Activated CD4-positive, alpha-beta memory T cell treated with anti-CD3 and anti-CD28 coated beads, Interleukin-2, amount 10 ng/mL, durations not matched to agents 7 days and 5 days (primary cell): Measurements from ENCODE around the gene GLS. TPM values are rescaled to one million over a fixed set of nuclear protein-coding genes. Genes with fewer than 3 reads are reported as not detected.
A peak's percentile ranks its signal among the peaks of the same experiment; 100 is the strongest.
"Not testable (repeated sequence)": the region's sequence is repeated elsewhere in the genome, so short reads cannot be mapped to it uniquely, and the experiment has no call there.

Experiments
- CTCF ChIA-PET: fragments of 350-600 bp; sonication (Branson Sonifier 250); formaldehyde crosslinking; loops from one replicate; lab custom pipeline; 2021; ENCODE audit warnings: antibody characterized with exemption, inconsistent platforms; lab: Charles Lee
- POLR2A ChIA-PET: fragments of 350-600 bp; sonication (Branson Sonifier 250); formaldehyde crosslinking; loops from one replicate; lab custom pipeline; 2021; ENCODE audit warnings: antibody characterized with exemption; lab: Charles Lee
- DNase-seq: peaks from one replicate; pipeline ENCODE4 v3.0.0-alpha.2; 2020
- H3K27ac Mint-ChIP-seq: one replicate; pipeline ENCODE4 v1.8.0; 2021; ENCODE audit warnings: mild to moderate bottlenecking, mixed read lengths
- H3K27me3 Mint-ChIP-seq: one replicate; pipeline ENCODE4 v1.8.0; 2021; ENCODE audit warnings: mixed read lengths
- H3K36me3 Mint-ChIP-seq: one replicate; pipeline ENCODE4 v1.8.0; 2021; ENCODE audit warnings: low read depth, mixed read lengths
- H3K4me1 Mint-ChIP-seq: one replicate; pipeline ENCODE4 v1.8.0; 2021; ENCODE audit warnings: mixed read lengths
- H3K4me3 Mint-ChIP-seq: one replicate; pipeline ENCODE4 v1.8.0; 2021; ENCODE audit warnings: mild to moderate bottlenecking, mixed read lengths
- H3K9me3 Mint-ChIP-seq: one replicate; pipeline ENCODE4 v1.8.0; 2021; ENCODE audit warnings: mixed read lengths
- total RNA-seq, 2 experiments: library from RNA; stranded (reverse); gene quantifications; one replicate each; pipeline ENCODE4 v1.2.3, GENCODE V29; 2021

The GLS gene
- total RNA-seq, 2 experiments from 2014 or later: 146 to 150 TPM

- H3K27ac Mint-ChIP-seq, H3K4me3 Mint-ChIP-seq, H3K27me3 Mint-ChIP-seq, H3K9me3 Mint-ChIP-seq, CTCF ChIA-PET, DNase-seq: not testable (repeated sequence)
- Mint-ChIP-seq H3K36me3 (peaks cover 93% of the 10 kb centered on the region), H3K4me1 (peaks cover 73% of the 10 kb centered on the region)
- POLR2A ChIA-PET: interaction anchor here (1.1 to 3.3 kb wide), 2 partner anchors 11 to 28 kb away, joined by 3 to 11 read pairs; no protein-coding TSS in a partner anchor
These were observed 114.7 kb downstream of the GLS start for GRCh38 chr2:190995315-190995714.

- Mint-ChIP-seq H3K27me3 (no peaks in the 10 kb centered on the region), H3K9me3 (no peaks in the 10 kb centered on the region), H3K4me1 (peaks cover 80% of the 10 kb centered on the region), H3K4me3 (no peak overlapping the region), H3K27ac (peak overlapping the region; percentile 71), H3K36me3 (peaks cover 94% of the 10 kb centered on the region)
- CTCF ChIA-PET: interaction anchor here (0.7 to 2.5 kb wide), 6 partner anchors 9 to 159 kb away, joined by 3 to 10 read pairs (median 4); no protein-coding TSS in a partner anchor
- DNase-seq: peak; percentile 34
- POLR2A ChIA-PET: interaction anchor here (1.1 to 3.5 kb wide), 8 partner anchors 8 to 26 kb away, joined by 3 to 14 read pairs (median 4); no protein-coding TSS in a partner anchor
These were observed 115.8 kb downstream of the GLS start for GRCh38 chr2:190996338-190996946.

DNA sequence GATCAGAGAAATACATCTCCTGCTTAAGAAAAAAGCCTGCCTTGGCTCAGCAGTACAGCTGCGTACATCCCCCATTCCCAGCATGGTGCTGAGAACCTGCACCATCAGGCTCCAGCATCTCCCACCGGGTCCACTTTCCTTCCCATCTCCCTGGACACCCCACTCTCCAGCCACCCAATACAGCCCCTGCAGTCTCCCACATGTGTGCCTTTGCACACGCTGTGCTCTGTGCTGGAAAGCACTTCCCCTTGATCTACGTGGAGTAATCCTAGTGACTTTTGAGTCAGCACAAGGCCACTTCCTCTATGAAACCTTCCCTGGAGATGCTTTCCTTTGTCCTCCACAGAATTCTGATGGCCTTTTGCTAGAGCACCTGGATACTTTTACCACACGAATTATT lies 116.3 kb downstream of the GLS start:
- ChIA-PET POLR2A (interaction anchor here (1.1 to 3.5 kb wide), 8 partner anchors 8 to 26 kb away, joined by 3 to 14 read pairs (median 4); no protein-coding TSS in a partner anchor), CTCF (interaction anchor here (0.7 to 2.5 kb wide), 6 partner anchors 8 to 158 kb away, joined by 3 to 10 read pairs (median 4); no protein-coding TSS in a partner anchor)
- H3K4me1 Mint-ChIP-seq: peaks cover 83% of the 10 kb centered on the region
- H3K9me3 Mint-ChIP-seq: no peaks in the 10 kb centered on the region
- H3K27me3 Mint-ChIP-seq: no peaks in the 10 kb centered on the region
- peak overlapping the region; percentile 71 for H3K27ac Mint-ChIP-seq
- peaks cover 94% of the 10 kb centered on the region for H3K36me3 Mint-ChIP-seq
- no peak for DNase-seq
- H3K4me3 Mint-ChIP-seq: no peak overlapping the region

GRCh38 chr2:190997526-190998113 lies 117.0 kb downstream of the GLS start:
- peaks cover 84% of the 10 kb centered on the region for H3K4me1 Mint-ChIP-seq
- ChIA-PET POLR2A (interaction anchor here (1.1 to 3.5 kb wide), 6 partner anchors 10 to 25 kb away, joined by 3 to 14 read pairs (median 8); no protein-coding TSS in a partner anchor), CTCF (interaction anchor here (0.9 to 2.5 kb wide), 4 partner anchors 11 to 16 kb away, joined by 4 to 9 read pairs (median 4); no protein-coding TSS in a partner anchor)
- H3K36me3 Mint-ChIP-seq: peaks cover 94% of the 10 kb centered on the region
- H3K27ac Mint-ChIP-seq: peak overlapping the region; percentile 71
- H3K4me3 Mint-ChIP-seq: no peak overlapping the region
- H3K9me3 Mint-ChIP-seq: no peaks in the 10 kb centered on the region
- H3K27me3 Mint-ChIP-seq: no peaks in the 10 kb centered on the region
- no peak for DNase-seq

- Mint-ChIP-seq H3K27me3 (no peaks in the 10 kb centered on the region), H3K4me1 (peaks cover 86% of the 10 kb centered on the region), H3K4me3 (no peak overlapping the region), H3K36me3 (peaks cover 95% of the 10 kb centered on the region), H3K27ac (no peak overlapping the region), H3K9me3 (peaks cover 4% of the 10 kb centered on the region)
- POLR2A ChIA-PET: interaction anchor here (1.3 to 3.5 kb wide), 4 partner anchors 8 to 14 kb away, joined by 3 to 14 read pairs (median 12); no protein-coding TSS in a partner anchor
- no peak for DNase-seq
- CTCF ChIA-PET: no interaction called here
These were observed 118.4 kb downstream of the GLS start for GRCh38 chr2:190999058-190999457.

GRCh38 chr2:190999949-191000665 lies 119.5 kb downstream of the GLS start:
- H3K27me3 Mint-ChIP-seq: no peaks in the 10 kb centered on the region
- no peak overlapping the region for H3K27ac Mint-ChIP-seq
- no peak for DNase-seq
- peaks cover 13% of the 10 kb centered on the region for H3K9me3 Mint-ChIP-seq
- POLR2A ChIA-PET: interaction anchor here (0.6 to 3.6 kb wide), 6 partner anchors 11 to 120 kb away, joined by 3 to 26 read pairs (median 3); partner anchors contain the start of gene STAT1
- no peak overlapping the region for H3K4me3 Mint-ChIP-seq
- H3K4me1 Mint-ChIP-seq: peaks cover 89% of the 10 kb centered on the region
- CTCF ChIA-PET: no interaction called here
- H3K36me3 Mint-ChIP-seq: peaks cover 98% of the 10 kb centered on the region

DNA sequence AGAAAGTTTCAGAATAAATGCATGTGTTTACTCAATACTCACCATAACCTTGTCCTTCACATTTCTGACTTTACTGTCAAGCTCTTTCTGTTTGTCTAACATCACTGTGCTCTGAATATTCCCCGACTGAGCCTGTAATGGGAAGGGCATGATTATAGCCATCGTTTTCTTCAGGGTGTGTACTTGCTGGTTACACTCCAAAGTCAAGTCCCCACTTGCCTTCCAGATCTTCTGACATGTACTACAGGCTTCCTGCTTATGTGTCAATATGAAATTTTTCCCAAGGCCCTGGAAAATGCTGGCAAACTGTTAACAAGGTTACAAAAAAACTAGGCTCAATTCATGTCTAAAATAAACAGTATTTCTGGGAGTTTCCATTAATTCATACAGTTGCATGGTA lies 120.4 kb downstream of the GLS start:
- Mint-ChIP-seq H3K4me1 (peaks cover 89% of the 10 kb centered on the region), H3K27ac (peak overlapping the region; percentile 29), H3K4me3 (no peak overlapping the region), H3K9me3 (peaks cover 14% of the 10 kb centered on the region), H3K27me3 (no peaks in the 10 kb centered on the region), H3K36me3 (peaks cover 98% of the 10 kb centered on the region)
- CTCF ChIA-PET: no interaction called here
- POLR2A ChIA-PET: interaction anchor here (1.0 to 3.6 kb wide), 4 partner anchors 10 to 121 kb away, joined by 3 to 26 read pairs (median 3); partner anchors contain the start of gene STAT1
- DNase-seq: no peak

DNA sequence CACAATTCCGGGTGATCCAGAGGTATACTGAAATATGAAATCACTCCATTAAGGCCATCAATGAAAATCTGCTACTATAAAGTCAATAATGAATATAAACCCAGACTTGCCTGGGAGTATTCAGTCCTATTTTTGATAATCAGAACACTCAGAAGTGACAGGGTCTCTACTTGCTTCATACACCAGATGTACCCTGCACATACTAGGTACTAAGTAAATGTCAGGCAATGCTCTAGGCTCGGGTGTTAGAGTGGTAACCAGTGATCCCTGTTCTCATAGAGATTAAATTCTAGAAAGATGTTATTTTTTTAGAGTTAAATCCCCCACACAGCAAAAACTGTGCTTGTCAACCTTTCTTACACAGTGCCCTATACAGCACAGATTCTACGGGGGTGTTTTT lies 121.0 kb downstream of the GLS start:
- Mint-ChIP-seq H3K27ac (no peak overlapping the region), H3K27me3 (no peaks in the 10 kb centered on the region), H3K36me3 (peaks cover 98% of the 10 kb centered on the region), H3K9me3 (peaks cover 19% of the 10 kb centered on the region), H3K4me3 (no peak overlapping the region), H3K4me1 (peaks cover 90% of the 10 kb centered on the region)
- ChIA-PET CTCF (interaction anchor here (0.9 to 1.1 kb wide), 2 partner anchors 11 to 40 kb away, joined by 3 read pairs; no protein-coding TSS in a partner anchor), POLR2A (interaction anchor here (0.7 to 3.6 kb wide), 3 partner anchors 10 to 33 kb away, joined by 3 to 26 read pairs (median 4); no protein-coding TSS in a partner anchor)
- DNase-seq: no peak

DNA sequence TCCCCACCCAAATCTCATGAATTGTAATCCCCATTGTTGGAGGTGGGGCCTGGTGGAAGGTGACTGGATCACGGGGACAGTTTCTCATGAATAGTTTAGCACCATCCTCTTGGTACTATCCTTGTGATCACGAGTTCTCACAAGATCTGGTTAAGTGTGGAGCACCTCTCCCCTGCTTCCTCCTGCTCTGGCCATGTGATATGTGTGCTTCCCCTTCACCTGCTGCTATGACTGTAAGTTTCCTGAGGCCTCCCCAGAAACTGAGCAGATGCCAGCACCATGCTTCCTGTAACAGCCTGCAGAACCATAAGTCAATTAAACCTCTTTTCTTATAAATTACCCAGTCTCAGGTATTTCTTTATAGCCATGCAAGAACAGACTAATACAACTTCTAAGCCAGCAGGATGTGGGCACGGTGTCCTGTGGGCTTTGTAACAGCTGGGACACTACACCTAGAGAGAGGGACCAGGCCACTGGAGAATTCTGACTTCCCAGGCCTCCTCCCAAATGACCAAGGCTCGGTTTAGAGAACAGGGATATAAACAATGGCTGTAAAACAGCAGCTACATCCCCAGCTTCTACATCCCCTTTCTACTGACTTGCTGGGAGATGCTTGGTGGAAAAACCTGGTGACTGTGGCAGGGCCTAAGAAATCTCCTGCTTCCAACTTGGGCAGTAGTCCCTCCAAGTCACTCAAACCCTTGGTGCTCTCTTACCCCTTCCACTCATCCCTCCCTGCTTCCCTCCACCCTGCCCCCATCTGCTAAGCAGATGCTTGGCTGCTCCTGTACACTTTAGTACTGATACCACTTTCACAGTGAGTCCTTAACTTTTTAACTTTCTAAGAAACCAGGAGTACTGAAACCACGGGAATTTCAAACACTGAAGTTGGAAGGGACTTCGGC lies 123.0 kb downstream of the GLS start:
- Mint-ChIP-seq H3K4me1 (peaks cover 93% of the 10 kb centered on the region), H3K27ac (peak overlapping the region; percentile 37), H3K4me3 (no peak overlapping the region), H3K27me3 (no peaks in the 10 kb centered on the region), H3K36me3 (peaks cover 100% of the 10 kb centered on the region), H3K9me3 (peaks cover 21% of the 10 kb centered on the region)
- ChIA-PET POLR2A (interaction anchor here (0.9 to 3.6 kb wide), 6 partner anchors 8 to 16 kb away, joined by 3 to 26 read pairs (median 5); no protein-coding TSS in a partner anchor), CTCF (interaction anchor here (1.1 kb wide), 1 partner anchor 26 kb away, joined by 4 read pairs; no protein-coding TSS in a partner anchor)
- no peak for DNase-seq

DNA sequence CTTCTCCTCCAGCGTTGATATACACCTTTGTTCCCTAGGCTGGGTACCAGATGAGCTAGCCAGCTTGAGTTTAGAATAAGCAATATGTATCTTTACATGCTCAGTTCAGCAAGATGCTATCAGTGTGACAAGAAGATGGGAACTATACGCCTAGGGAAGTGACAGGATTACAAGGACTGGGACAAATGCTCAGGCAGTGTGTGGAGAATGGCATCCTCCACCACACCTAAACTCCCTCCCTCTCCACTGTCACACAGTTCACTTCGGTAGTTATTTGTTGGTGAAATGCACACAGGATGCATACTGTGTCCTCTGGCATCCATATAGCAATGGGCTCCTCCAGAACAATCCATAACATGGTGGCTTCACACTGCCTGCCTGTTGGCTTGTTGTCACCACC lies 125.7 kb downstream of the GLS start:
- DNase-seq: no peak
- peaks cover 90% of the 10 kb centered on the region for H3K4me1 Mint-ChIP-seq
- ChIA-PET POLR2A (interaction anchor here (0.7 to 4.3 kb wide), 5 partner anchors 7 to 120 kb away, joined by 3 to 20 read pairs (median 5); no protein-coding TSS in a partner anchor), CTCF (no interaction called here)
- H3K9me3 Mint-ChIP-seq: peaks cover 21% of the 10 kb centered on the region
- no peak overlapping the region for H3K4me3 Mint-ChIP-seq
- H3K36me3 Mint-ChIP-seq: peaks cover 90% of the 10 kb centered on the region
- no peak overlapping the region for H3K27ac Mint-ChIP-seq
- no peaks in the 10 kb centered on the region for H3K27me3 Mint-ChIP-seq

- CTCF ChIA-PET: interaction anchor here (0.8 kb wide), 1 partner anchor 22 kb away, joined by 3 read pairs; no protein-coding TSS in a partner anchor
These were observed 126.6 kb downstream of the GLS start for GRCh38 chr2:191006997-191007783.

More at GRCh38 chr2:191006997-191007783, 126.6 kb downstream of the GLS start:
- Mint-ChIP-seq H3K9me3 (peaks cover 21% of the 10 kb centered on the region), H3K4me3 (peak overlapping the region; percentile 2), H3K27me3 (no peaks in the 10 kb centered on the region), H3K36me3 (peaks cover 81% of the 10 kb centered on the region), H3K27ac (no peak overlapping the region), H3K4me1 (peaks cover 87% of the 10 kb centered on the region)
- DNase-seq: no peak
- POLR2A ChIA-PET: interaction anchor here (0.7 to 4.3 kb wide), 5 partner anchors 8 to 120 kb away, joined by 3 to 20 read pairs (median 4); no protein-coding TSS in a partner anchor
